Erythroblast (primary cell): ENCODE data around the gene UBE4B.

Source experiments
- GATA1 ChIP-seq: IDR thresholded peaks from 2 replicates; pipeline ENCODE4 v1.6.1; 2011; ENCODE audit warnings: low read depth, mild to moderate bottlenecking, control low read depth, low read length, moderate library complexity
- POLR2A ChIP-seq: IDR thresholded peaks from 2 replicates; pipeline ENCODE4 v1.6.1; 2011; ENCODE audit warnings: mild to moderate bottlenecking, low read length

DNA sequence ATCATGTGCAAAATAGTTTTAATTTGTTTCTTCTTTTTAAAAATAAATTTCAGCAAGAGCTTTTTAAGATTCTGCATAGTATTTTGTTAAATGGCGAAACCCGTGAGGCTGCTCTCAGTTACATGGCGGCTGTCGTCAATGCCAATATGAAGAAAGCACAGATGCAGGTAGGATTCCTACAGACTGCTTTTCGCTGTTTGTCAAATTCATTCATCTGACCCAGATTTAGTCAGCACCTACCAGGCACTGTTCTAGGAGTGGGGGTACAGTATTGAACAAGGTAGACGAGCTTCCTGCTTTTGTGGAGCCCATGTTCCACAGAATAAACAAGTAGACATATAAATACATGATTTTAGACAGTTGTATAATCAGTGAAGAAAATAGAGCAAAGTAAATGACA lies 99.6 kb downstream of the UBE4B start:
- TF ChIP-seq POLR2A (no peak), GATA1 (no peak)
